Psoas muscle (tissue), 8 donors: ENCODE data around the gene SPATA25. TPM values are rescaled to one million over a fixed set of nuclear protein-coding genes. Genes with fewer than 3 reads are reported as not detected.

Experiments
- ATAC-seq, 4 donors: fragments of 200-7000 bp; cut with Tn5 transposase; one replicate each; pipeline ENCODE4 v1.9.1; 2020; ENCODE audit warnings: moderate library complexity in 3 of 4, mild to moderate bottlenecking in 2 of 4
- DNase-seq, 2 donors: peaks; one replicate each; pipeline ENCODE4 v3.0.0-alpha.2; 2020
- H3K27ac ChIP-seq: fragments of 200-600 bp; one replicate; pipeline ENCODE4 v1.8.0; 2022
- H3K27me3 ChIP-seq, 3 donors: fragments of 200-600 bp in 1 of 3; one replicate each; pipeline versions ENCODE4 v1.6.1 to v1.8.0; 2013 to 2022; ENCODE audit warnings: low read length in 2 of 3, mild to moderate bottlenecking in 2 of 3, moderate library complexity in 1 of 3; ENCODE audit not compliant: insufficient read depth in 3 of 3
- H3K36me3 ChIP-seq, 2 donors: fragments of 200-600 bp in 1 of 2; one replicate each; pipeline versions ENCODE4 v1.6.1 to v1.8.0; 2013 to 2022; ENCODE audit warnings: low read depth in 1 of 2, mild to moderate bottlenecking in 1 of 2, moderate library complexity in 1 of 2; ENCODE audit not compliant: insufficient read depth in 1 of 2
- H3K4me1 ChIP-seq: fragments of 200-600 bp; one replicate; pipeline ENCODE4 v1.8.0; 2022
- H3K4me3 ChIP-seq: fragments of 200-600 bp; one replicate; pipeline ENCODE4 v1.8.0; 2022; ENCODE audit warnings: mild to moderate bottlenecking
- H3K9me3 ChIP-seq: fragments of 200-600 bp; one replicate; pipeline ENCODE4 v1.8.0; 2022
- CTCF ChIP-seq: fragments of 200-600 bp; IDR thresholded peaks from one replicate; pipeline ENCODE4 v1.8.0; 2022; ENCODE audit warnings: antibody characterized with exemption
- WGBS, 3 donors: extraction: QIAGEN DNeasy Blood & Tissue Kit; methylation state at CpG; one replicate each; pipeline versions ENCODE4 v1.1.6 to v1.1.7; 2013; 5-methylcytosine and 5-hydroxymethylcytosine counted together
- intact Hi-C, 2 donors: fragments of 100-400 bp; cut with DNase I; formaldehyde crosslinking; loops; one replicate each; pipeline versions ENCODE4 v1.11.0 to v1.14.2; 2022
- polyA plus RNA-seq, 3 donors: library from polyadenylated mRNA; stranded (reverse); fragments of 200-250 nt; gene quantifications; one replicate each; pipeline ENCODE4 v1.2.3, GENCODE V29; 2013
- total RNA-seq, 4 donors: library from RNA; stranded (reverse); fragmentation: NEBNext Ultra II Directional in 2 of 4; extraction: Animal tissue kit (Norgen Biotek cat#: 25700) in 2 of 4; gene quantifications; one replicate each; pipeline versions ENCODE4 v1.2.1 to v1.2.4, GENCODE V29; 2021 to 2023
- donor health status: healthy with polysubstance abuse.
- donor health status: DM: no; HTN: no; CAD: no; lungs with moderate emphysema.
- donor health status: Bipolar disorder and iron deficiency.
- donor health status: healthy.
- donor health status: DM: yes; HTN: yes; CAD: no.
- donor health status: DM: no; HTN: no; CAD: no.
- donor health status: DM: no; HTN: no; CAD: no.
- donor health status: DM: yes; HTN: yes; CAD: no.

The SPATA25 gene
- total and polyA plus RNA-seq, 7 donors, result 1.0 to 2.7 (median 1.6) TPM

DNA sequence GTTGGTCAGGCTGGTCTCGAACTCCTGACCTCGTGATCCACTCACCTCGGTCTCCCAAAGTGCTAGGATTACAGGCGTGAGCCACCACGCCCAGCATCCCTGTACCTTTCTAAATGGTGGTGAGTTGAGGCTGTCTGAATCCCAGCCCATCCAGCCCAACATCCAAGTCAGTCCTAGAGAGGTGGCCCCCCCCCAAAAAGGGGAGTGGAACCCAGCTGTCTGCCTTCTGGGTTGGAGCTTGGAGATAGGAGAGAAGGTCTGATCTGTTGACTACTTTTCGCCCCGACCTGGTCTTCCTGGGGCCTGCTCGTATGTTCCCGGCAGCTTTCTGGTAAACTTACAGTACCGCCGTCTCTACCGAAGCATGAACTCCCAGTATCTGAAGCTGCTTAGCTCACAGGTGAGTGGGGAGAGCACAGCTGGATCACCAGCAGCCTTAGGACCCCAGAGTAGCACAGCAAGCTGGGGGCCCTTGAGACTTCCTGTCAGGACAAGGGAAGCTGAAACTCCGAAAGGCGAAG lies 9.3 kb upstream of the SPATA25 start:
- Histone ChIP-seq H3K4me1 (peaks cover 3% of the 10 kb centered on the region), H3K27me3 (no peaks in the 10 kb centered on the region), H3K9me3 (no peaks in the 10 kb centered on the region), H3K36me3 (peaks cover 5 to 82% of the 10 kb centered on the region in 2 donors), H3K4me3 (no peak overlapping the region), H3K27ac (no peak overlapping the region)
- TF ChIP-seq CTCF, result no peak
- intact Hi-C loops, result no loop called here
- DNase-seq (peak in 1 of 2 donors; percentile 41), ATAC-seq (no peak)
- 90 to 94% (median 94%) methylated on average over 14 of the region's 14 CpGs for WGBS, 3 donors

GRCh38 chr20:45894797-45895196 lies 7.4 kb upstream of the SPATA25 start:
- Histone ChIP-seq H3K4me1 (peaks cover 9% of the 10 kb centered on the region), H3K4me3 (no peak overlapping the region), H3K27ac (no peak overlapping the region), H3K27me3 (no peaks in the 10 kb centered on the region), H3K36me3 (peaks cover 5 to 75% of the 10 kb centered on the region in 2 donors), H3K9me3 (no peaks in the 10 kb centered on the region)
- intact Hi-C loops, result loop anchor here (5.0 kb wide), 4 partner anchors 38 to 97 kb away; partner anchors contain the start of gene PCIF1 (in 2 of the 2)
- no peak for TF ChIP-seq CTCF
- 76 to 81% (median 79%) methylated on average over 12 of the region's 12 CpGs for WGBS, 3 donors
- no peak for ATAC-seq
- DNase-seq, result peak in 1 of 2 donors; percentile 41

- Histone ChIP-seq H3K4me1 (peaks cover 18% of the 10 kb centered on the region), H3K9me3 (no peaks in the 10 kb centered on the region), H3K27ac (no peak overlapping the region), H3K4me3 (no peak overlapping the region), H3K27me3 (no peaks in the 10 kb centered on the region), H3K36me3 (peaks cover 2 to 67% of the 10 kb centered on the region in 2 donors)
- 67 to 87% (median 77%) methylated on average over 4 of the region's 4 CpGs for WGBS, 3 donors
- no peak for TF ChIP-seq CTCF
- no peak for ATAC-seq
- intact Hi-C loops, result loop anchor here (5.0 kb wide), 4 partner anchors 38 to 97 kb away; partner anchors contain the start of gene PCIF1 (in 2 of the 2)
- no peak for DNase-seq
Measured at GRCh38 chr20:45893831-45894230, 6.4 kb upstream of the SPATA25 start.

DNA sequence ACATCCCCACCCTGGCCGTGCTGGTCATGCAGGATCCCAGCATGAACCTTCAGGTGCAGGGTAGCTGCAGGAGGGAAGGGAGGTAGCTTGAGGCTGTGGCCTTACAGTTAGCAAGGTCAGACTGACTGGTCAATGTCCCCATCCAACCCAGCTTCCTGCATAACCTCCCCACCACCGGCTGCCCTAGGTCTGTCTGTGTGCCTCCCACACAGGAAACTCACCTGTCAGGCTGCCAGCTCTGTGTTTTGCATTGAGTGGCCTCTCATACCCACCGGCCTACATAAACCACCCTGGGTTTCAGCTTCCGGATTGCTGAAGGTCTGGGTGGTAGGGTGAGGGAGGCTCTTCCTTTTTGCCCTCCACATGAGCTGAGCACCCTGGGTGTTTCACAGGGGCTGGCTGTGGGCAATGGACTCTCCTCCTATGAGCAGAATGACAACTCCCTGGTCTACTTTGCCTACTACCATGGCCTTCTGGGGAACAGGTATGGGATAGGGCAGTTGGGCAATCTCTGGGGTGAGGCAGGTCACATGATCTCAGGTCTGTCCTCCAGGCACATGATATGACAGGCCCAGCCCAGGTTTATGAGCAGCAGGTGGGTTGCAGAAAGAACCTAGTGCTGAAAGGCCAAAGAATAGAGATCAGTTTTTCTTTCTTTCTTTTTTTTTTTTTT lies 5.5 kb upstream of the SPATA25 start:
- Histone ChIP-seq H3K9me3 (no peaks in the 10 kb centered on the region), H3K4me1 (peaks cover 24% of the 10 kb centered on the region), H3K27me3 (no peaks in the 10 kb centered on the region), H3K4me3 (no peak overlapping the region), H3K36me3 (peaks cover 2 to 67% of the 10 kb centered on the region in 2 donors), H3K27ac (no peak overlapping the region)
- no peak for TF ChIP-seq CTCF
- no peak for DNase-seq
- 77 to 84% (median 77%) methylated on average over 4 of the region's 4 CpGs for WGBS, 3 donors
- no peak for ATAC-seq
- intact Hi-C loops, result loop anchor here (5.0 kb wide), 4 partner anchors 39 to 96 kb away; partner anchors contain the start of gene PCIF1 (in 2 of the 2)
